HG03521 (cell line): ENCODE data around the gene BCL3.

Experiments
- ATAC-seq: cut with Tn5 transposase; IDR thresholded peaks from one replicate; pipeline ENCODE4 v1.9.1; 2021; ENCODE audit warnings: mild to moderate bottlenecking, moderate library complexity; ENCODE audit not compliant: unreplicated experiment

BCL3 gene

GRCh38 chr19:44741258-44741731 lies 7.2 kb upstream of the BCL3 start:
- ATAC-seq: no peak

- no peak for ATAC-seq
Observed at GRCh38 chr19:44741841-44742329, 6.6 kb upstream of the BCL3 start.

- no peak for ATAC-seq
Observed at GRCh38 chr19:44742330-44743061, 6.0 kb upstream of the BCL3 start.

- no peak for ATAC-seq
Observed at GRCh38 chr19:44744871-44745332, 3.6 kb upstream of the BCL3 start.

GRCh38 chr19:44745341-44745831 lies 3.1 kb upstream of the BCL3 start:
- no peak for ATAC-seq

GRCh38 chr19:44745887-44746600 lies 2.5 kb upstream of the BCL3 start:
- no peak for ATAC-seq

- ATAC-seq: no peak
Observed at GRCh38 chr19:44746616-44746945, 1.9 kb upstream of the BCL3 start.

- ATAC-seq: peak; percentile 37
Observed at GRCh38 chr19:44746946-44747738, 1.4 kb upstream of the BCL3 start.

- peak; percentile 4 for ATAC-seq
Observed at GRCh38 chr19:44747739-44748425, 626 bp upstream of the BCL3 start.

GRCh38 chr19:44749292-44749691 lies 784 bp downstream of the BCL3 start:
- no peak for ATAC-seq

GRCh38 chr19:44749994-44750393 lies 1.5 kb downstream of the BCL3 start:
- no peak for ATAC-seq

GRCh38 chr19:44752123-44752815 lies 3.8 kb downstream of the BCL3 start:
- ATAC-seq: no peak

GRCh38 chr19:44752816-44753625 lies 4.5 kb downstream of the BCL3 start:
- peak; percentile 70 for ATAC-seq

GRCh38 chr19:44753626-44753931 lies 5.1 kb downstream of the BCL3 start:
- no peak for ATAC-seq

- ATAC-seq: peak; percentile 0
Observed at GRCh38 chr19:44753932-44754749, 5.6 kb downstream of the BCL3 start.

GRCh38 chr19:44754750-44755080 lies 6.2 kb downstream of the BCL3 start:
- no peak for ATAC-seq

GRCh38 chr19:44755219-44755618 lies 6.7 kb downstream of the BCL3 start:
- no peak for ATAC-seq

GRCh38 chr19:44756089-44756562 lies 7.6 kb downstream of the BCL3 start:
- no peak for ATAC-seq
